ENCODE results near the gene DAO.
"Not testable (repeated sequence)": the region's sequence is repeated elsewhere in the genome, so short reads cannot be mapped to it uniquely, and the experiment has no call there.

Gene DAO

DNA sequence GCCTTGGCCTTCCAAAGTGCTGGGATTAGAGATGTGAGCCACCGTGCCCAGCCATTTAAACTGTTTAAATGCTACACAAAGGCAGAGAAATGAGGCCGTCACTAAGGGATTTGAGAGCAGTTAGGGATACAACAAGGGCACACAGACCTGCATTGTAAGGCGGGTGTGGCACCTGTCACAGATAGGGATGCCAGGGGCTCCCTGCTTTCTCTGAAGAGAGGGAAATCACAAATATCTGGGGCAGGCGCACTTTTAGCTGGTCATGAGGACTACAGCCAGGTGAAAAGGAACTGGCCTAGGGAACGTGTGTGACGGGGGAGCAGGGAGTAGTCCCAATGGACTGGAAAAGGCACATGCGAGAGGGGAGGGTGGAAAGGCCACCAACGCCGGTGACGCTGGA lies 32.2 kb upstream of the DAO start:
- in situ Hi-C loops (cut with MboI; ENCODE audit: low sequenced_read_pairs) = no loop called here

DNA sequence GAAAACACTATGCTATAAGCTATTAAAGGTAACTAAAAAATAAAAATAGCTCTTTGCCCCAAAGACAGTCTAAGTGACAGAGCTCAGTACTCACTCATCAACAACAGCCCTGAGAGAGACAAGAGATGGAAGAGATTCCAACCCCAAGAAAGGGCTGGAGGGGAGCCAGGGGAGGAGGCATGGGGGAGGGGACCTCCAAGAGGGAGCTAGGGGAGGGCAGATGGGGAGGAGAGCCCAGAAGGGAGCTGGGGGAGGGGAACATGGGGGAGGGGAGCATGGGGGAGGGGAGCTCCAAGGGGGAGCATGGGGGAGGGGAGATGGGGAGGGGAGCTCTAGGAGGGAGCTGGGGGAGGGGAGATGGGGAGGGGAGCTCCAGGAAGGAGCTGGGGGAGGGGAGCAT lies 30.2 kb upstream of the DAO start:
- in situ Hi-C loops (cut with MboI; ENCODE audit: low sequenced_read_pairs) = no loop called here

DNA sequence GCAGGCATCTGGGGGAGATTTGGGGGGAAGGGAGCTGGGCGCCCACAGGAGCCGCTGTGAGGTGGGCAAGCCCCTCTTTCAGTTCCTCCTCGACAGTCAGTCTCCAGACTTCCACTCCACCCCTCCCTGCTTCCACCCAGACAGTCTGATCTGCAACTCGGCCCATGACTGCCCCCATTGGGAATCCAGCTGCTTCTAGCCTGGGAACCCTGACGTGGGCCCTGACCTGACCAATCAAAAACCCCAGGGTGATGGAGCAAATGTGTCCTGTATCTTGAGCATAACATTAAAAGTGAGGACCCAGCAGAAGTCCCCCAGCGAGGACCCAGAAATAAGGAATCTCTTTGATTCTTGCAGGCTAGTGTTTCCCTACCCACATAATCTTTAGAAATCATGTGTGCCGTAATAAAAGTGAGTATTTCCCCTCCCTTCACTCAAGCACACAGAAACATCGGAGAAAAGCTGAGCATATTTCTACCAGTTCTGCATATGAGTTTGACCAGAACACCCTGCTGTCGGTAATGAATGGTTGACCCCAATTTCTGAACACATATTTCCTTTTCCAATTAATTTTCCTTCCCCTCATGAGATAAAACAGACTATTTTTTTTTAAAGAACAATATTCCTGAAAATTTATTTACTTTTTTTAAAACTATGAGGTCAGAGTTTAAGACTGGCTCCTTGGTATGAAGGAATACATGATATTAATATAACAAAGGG lies 28.9 kb upstream of the DAO start:
- in situ Hi-C loops (cut with MboI; ENCODE audit: low sequenced_read_pairs) = no loop called here

DNA sequence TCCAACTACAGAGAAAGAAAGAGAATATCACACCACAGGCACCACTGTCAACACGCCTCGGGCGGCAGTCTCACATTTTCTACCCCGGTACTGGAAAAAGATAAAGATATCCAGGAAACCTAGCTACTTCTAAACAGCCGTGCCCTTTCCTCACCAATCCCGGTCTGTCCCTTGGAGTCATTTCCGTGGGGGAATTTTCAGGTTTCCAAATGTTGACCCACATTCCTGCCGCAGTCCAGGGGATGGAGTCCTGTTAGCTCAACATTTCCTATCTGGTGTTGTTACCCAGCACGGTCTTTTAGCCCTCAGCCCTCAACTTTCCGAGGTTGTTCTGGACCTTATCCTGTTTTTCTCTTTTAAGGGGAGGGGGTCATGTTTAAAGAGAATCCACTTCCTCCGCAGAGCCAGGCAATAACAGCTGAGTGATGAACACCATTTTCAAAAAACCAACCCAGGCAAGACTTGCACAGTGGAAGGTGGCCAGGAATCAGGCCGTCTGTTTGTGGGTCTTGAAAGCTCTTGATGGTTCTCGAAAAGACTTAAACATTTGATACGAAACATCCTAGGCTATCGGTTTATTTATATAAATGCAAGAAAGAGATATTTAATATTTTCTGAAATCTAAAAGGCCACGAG lies 27.1 kb upstream of the DAO start:
- in situ Hi-C loops (cut with MboI; ENCODE audit: low sequenced_read_pairs) = no loop called here

DNA sequence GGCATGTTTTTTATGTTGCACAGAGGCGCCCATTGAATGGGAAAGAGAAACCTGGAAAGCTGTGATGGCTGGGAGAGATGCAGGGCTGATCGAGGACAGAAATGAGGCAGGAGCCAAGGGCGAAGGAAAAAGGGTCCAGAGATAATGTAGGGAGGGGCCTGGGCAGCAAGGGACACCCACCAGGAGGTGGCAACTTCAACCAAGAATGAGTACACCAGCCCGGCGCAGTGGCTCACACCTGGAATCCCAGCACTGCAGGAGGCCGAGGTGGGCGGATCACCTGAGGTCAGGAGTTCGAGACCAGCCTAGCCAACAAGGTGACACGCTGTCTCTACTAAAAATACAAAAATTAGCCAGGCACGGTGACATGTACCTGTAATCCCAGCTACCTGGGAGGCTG lies 26.5 kb upstream of the DAO start:
- in situ Hi-C loops (cut with MboI; ENCODE audit: low sequenced_read_pairs) = no loop called here

DNA sequence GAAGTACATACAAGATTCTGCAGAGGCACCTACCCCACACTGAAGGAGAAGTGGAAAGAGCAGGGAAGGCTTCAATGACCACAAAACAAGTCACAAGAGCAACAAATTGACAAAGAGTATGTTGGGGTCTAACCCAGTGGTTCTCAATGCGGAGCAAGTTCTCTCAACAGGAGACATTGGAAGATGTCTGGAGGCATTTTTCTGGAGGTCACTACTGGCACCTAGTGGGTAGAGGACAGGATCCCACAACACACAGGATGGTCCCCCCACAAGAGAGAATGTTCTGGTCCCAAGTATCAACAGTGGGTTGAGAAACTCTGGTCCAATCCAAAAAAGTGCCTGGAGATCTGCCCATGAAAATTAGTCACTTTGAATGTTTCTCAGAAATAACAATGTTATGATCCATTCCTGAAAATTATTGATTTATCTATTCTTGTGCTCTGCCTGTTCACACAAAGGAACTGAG lies 25.9 kb upstream of the DAO start:
- in situ Hi-C loops (cut with MboI; ENCODE audit: low sequenced_read_pairs) = no loop called here

DNA sequence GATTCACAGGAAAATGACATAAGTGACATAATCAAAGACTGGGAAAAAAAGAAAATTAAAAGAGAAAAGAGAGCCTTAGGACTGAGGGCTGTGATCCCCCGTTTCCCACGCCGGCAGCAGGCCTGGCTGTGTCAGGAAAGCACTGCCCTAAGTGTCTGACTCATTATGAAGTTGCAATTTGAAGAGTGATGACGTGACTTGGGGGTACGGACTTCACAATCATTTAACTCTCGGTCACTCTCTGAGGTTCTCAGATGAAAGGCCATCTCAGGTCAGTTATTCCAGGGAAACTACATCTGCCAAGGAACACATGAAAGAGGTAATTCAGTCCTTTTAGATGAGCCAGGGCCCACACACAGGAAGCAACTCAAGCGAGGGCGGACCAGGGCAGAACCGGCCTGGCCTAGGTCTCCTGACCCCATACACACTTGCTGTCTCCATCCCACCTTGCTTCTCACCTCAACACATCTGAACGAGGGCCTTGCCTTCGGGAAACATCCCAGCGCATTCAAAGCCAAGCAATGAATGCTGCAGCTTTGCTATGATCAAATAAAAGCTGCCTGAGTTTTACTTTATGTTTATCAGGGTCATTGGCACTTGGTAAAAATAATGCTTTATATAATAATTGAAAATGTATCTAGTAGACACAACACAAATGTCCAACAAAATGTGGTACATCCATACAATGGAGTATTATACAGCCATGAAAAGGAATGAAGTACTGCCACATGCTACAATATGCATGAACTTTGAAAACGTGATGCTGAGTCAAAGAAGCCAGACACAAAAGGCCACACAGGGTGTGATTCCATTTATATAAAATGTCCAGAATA lies 25.2 kb upstream of the DAO start:
- in situ Hi-C loops (cut with MboI; ENCODE audit: low sequenced_read_pairs) = no loop called here

DNA sequence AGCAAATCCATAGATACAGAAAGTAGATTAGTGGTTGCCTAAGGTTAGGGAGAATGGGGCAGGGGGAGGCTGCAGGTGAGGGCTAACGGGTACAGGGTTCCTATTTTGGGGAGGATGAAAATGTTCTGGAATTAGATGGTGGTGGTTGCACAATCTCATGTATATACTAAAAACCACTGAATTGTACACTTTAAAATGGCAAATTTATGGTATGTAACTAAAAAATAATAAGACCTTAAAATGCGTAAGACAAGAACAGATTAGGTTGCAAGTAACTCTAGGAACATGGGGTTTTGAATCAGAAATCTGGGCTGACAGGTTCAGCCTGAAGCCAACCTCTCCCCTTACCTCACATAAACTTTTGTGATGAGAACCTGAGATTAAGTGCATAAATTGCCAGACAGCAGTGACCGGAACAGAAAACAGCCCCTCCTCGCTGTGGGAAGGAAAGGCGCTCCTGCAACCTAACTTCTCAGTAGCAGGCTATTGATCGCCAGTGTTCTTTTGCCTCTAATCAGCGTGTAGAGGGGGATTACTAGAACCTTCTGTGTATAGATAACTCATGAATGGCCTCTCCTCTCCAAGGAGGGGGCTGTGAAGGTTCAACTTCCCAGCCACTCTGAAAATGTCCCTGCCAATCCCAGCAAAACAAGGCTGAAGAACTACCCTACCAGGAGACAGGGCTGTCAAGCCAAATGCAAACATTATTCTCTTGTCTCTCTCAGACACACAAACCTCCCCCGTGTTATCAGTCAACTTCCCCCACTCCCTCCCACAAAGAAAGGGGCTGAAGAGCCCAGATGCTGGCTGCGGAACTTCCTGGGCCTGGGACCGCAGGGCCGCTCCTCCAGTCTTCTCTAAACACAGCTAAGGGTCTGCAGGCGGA lies 24.4 kb upstream of the DAO start:
- in situ Hi-C loops (cut with MboI; ENCODE audit: low sequenced_read_pairs) = no loop called here

DNA sequence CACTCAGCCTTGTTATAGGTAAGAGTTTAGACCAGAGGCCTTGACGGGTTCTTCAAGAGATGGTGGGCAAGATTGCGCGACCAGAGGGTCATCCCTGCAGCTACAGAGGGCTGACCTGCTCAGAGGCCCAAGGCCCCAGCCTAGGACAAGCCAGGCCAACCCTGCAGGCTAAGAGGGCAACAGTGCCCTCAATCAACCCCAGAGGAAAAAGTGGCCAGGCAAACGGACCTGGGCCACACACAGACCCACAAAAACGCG lies 23.8 kb upstream of the DAO start:
- in situ Hi-C loops (cut with MboI; ENCODE audit: low sequenced_read_pairs) = no loop called here

DNA sequence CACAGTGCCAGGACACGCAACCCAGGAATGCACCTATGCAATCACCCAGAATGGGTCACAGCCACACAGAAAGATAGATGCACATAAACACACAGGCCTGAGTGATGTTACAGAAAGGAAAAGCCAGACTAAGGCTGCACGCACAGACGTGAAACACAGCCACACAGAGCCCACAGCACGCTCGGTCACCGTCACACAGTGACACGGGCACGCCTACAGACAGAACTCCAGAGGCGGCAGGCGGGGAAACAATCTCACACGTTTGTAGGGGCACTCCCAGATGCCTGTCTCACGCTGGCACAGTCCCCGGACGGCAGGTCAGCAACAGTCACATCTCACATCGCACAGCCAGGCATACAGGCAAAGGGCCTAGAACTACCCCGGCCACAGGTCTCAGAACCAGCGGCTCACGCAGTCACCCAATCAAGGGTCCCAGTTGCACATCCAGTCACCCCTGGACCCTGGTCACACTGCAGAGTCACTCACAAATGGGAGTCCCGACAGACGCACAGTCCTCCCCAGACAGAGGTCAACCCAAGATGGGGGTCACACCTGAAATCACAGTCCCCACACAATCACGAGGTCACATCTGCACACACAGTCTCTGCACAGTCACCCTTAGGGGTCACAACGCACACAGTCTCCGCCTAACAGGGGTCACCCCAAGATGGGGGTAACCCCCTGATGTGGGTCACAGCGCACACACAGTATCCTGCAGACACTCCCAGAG lies 23.3 kb upstream of the DAO start:
- in situ Hi-C loops (cut with MboI; ENCODE audit: low sequenced_read_pairs) = no loop called here

DNA sequence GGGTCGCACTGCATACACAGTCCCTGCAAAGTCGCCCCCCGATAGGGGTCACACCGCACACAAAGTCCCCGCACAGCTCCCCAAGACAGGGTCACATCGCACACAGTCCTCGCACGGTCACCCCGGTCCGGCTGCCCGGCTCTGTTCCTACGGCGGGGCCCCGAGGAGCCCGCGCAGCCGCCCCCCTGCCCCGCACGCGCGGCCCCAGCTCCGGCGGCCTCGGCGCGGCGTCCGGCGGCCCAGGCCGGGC lies 22.8 kb upstream of the DAO start:
- in situ Hi-C loops (cut with MboI; ENCODE audit: low sequenced_read_pairs) = no loop called here

DNA sequence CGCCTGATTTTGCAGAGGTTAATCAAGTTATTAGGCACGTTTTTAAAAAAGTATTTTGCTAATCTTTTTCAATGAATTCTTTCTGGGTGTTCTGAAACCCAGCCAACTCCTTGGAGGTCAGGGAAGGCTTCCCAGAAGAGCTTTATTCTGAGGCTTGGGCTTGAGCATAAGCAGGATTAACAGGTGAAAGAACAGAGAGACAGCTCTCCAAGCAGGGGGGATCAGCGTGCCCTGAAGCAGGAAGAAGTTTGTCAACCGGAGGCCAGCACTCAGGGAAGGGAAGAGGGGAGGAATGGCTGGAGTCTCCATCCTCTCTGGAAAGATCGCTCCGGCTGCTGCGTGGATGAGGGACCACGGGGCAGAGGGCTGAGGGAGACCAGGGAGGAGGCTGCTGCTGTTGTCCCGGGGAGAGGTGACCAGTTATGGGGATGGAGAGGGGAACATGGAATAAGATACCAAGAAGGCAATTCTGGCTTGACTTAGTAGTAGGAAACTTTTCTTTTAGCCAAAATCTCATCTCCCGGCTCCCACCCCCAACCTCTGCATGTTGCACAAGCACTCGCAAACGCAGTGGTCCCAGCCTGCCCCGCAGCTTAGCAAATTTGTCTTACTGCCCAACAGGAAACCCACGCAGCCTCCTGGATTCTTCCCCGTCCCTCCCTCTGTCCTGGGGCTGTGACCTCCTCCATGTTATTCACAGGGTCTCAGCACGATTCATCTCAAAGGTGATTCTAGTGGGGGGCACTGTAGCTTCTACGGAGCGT lies 21.4 kb upstream of the DAO start:
- in situ Hi-C loops (cut with MboI; ENCODE audit: low sequenced_read_pairs) = no loop called here

DNA sequence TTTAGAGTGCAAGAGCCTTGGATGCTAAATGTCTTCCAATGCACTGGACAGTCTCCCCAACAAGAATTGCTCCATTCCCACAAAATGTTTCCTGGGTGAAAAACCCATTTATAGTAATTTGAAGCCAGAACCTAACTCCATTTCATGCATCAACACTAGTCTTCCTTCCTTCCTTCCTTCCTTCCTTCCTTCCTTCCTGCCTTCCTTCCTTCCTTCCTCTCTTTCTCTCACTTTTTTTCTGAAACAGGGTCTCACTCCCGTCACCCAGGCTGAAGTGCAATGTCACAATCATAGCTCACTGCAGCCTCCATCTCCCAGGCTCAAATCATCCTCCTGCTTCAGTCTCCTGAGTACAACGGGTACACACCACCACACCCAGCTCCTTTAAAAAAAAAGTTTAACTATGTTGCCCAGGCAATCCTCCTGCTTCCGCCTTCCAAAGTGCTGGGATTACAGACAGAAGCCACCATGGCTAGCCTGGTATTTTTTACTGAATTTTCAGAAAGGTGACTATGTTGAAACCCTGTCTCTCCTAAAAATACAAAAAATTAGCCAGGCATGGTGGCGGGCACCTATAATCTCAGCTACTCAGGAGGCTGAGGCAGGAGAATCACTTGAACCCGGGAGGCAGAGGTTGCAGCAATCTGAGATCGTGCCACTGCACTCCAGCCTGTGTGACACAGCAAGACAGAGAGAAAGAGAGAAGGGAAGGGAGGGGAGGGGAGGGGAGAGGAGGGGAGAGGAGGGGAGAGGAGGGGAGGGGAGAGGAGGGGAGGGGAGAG lies 20.6 kb upstream of the DAO start:
- in situ Hi-C loops (cut with MboI; ENCODE audit: low sequenced_read_pairs) = not testable (repeated sequence)

DNA sequence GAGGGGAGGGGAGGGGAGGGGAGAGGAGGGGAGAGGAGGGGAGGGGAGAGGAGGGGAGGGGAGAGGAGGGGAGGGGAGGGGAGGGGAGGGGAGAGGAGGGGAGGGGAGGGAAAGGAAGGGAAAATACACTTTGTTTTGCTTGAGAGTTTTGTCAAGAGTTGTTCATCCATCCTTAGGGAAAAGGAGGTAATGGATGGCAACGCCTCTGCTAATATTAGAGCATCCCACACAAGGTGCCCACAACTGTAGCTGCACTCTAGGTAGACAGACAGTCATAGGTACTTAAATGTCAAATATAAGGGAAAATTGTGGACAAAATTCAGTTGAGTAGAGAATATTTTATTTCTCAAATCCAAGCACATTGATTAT lies 20.0 kb upstream of the DAO start:
- in situ Hi-C loops (cut with MboI; ENCODE audit: low sequenced_read_pairs) = no loop called here

DNA sequence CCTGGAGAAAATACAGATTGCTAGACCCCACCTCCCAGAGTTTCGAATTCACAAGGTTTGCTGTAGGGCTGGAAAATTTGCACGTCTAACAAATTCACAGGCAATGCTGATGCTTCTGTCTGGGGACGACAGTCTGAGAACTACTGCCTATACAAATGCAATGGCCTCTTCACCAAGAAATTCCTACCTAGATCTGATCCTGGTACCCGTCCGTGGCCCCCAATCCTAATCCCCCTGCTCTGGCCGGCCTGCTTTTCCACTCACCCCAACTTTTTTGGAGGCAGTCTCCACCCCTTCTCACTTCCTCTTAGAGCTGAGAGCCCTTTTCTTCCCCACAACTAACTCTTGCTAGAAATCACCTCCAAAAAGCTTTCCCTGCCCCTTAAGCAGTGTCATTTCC lies 19.4 kb upstream of the DAO start:
- in situ Hi-C loops (cut with MboI; ENCODE audit: low sequenced_read_pairs) = no loop called here

DNA sequence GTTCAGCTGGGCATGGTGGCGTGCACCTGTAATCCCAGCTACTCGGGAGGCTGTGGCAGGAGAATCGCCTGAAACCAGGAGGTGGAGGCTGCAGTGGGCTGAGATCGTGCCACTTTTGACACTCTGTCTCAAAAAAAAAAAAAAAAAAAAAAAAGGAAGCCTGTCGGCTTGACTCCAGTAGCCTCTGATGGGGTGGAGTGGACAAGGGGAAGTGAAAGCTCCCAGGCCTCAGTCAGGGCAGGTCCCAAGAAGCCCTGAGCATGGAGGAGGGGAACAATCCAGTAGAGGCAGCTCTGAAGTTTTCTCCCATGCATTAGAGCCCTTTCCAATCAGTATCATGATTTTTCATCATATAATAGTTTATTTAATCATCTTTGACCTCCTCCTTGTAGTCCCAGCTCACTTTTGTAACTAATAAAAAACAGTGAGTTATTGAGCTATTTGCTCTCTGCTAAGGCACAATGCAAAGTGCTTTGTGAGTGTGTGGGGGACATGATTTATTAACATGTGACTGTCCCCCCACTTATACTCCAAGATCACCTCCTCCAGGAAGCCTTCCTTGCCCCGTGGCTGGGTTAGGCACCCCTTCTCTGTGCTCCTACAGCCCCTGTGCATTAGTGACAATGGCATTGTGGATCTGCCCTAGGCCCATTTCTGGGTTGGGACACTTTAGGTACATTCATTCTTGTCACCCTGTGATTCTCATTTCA lies 17.9 kb upstream of the DAO start:
- in situ Hi-C loops (cut with MboI; ENCODE audit: low sequenced_read_pairs) = no loop called here

DNA sequence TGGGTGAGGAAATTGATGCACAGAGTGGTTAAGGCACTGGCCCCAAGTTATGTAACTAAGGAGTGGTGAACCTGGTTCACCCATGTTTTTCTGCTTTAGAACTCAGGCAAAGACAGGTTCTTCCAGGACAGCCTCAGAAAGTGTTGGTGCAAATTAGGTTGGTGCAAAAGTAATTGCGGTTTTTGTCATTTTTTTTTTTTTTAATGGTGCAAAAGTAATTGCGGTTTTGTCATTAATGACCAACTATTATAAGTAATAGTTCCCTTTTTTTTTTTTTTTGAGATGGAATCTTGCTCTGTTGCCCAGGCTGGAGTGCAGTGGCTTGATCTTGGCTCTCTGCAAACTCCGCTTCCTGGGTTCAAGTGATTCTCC lies 17.3 kb upstream of the DAO start:
- in situ Hi-C loops (cut with MboI; ENCODE audit: low sequenced_read_pairs) = no loop called here

DNA sequence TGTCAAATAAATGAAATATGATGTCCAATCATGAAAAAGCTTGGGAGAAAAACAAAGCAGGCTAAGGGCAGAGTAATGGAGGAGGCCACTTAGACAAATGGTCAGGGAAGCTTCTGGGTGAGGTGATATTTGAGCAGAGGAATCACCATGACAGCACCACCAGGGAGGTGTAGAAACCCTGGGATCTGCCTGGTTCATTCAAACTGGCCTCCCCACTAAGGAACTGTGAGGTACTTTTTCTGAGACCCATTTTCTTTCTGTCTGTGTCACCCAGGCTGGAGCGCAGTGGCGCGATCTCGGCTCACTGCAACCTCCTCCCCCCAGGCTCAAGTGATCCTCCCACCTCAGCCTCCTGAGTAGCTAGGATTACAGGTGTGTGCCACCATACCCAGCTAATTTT lies 14.7 kb upstream of the DAO start:
- in situ Hi-C loops (cut with MboI; ENCODE audit: low sequenced_read_pairs) = no loop called here

DNA sequence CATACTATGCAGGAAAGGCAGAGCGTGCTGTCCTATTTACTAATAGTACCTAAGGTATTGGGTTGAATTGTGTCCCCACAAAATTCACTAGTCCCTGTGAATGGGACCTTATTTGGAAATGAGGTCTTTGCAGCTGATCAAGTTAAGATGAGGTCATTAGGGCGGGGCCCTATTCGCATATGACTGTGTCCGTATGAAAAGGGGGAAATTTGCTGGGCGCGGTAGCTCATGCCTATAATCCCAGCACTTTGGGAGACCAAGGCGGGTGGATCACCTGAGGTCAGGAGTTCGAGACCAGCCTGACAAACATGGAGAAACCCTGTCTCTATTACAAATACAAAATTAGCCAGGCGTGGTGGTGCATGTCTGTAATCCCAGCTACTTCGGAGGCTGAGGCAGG lies 13.8 kb upstream of the DAO start:
- in situ Hi-C loops (cut with MboI; ENCODE audit: low sequenced_read_pairs) = not testable (repeated sequence)

Measured in hTERT RPE-1 (cell line).